Parathyroid adenoma (tissue), 2 donors: ENCODE results near the gene PNKD.
A peak's percentile ranks its signal among the peaks of the same experiment; 100 is the strongest.

Source experiments
- H2AFZ ChIP-seq: fragments of 300-600 bp; sonication (generic); one replicate; pipeline ENCODE4 v1.7.0; 2017; ENCODE audit warnings: antibody characterized with exemption, mild to moderate bottlenecking
- H3K27ac ChIP-seq: fragments of 300-600 bp; sonication (generic); one replicate; pipeline ENCODE4 v1.7.0; 2017
- H3K27me3 ChIP-seq: fragments of 300-600 bp; sonication (generic); one replicate; pipeline ENCODE4 v1.7.0; 2017; ENCODE audit warnings: low read length; ENCODE audit not compliant: control insufficient read depth, insufficient read depth
- H3K36me3 ChIP-seq: fragments of 300-600 bp; sonication (generic); one replicate; pipeline ENCODE4 v1.7.0; 2017; ENCODE audit warnings: low read length; ENCODE audit not compliant: control insufficient read depth, insufficient read depth
- H3K4me1 ChIP-seq: fragments of 300-600 bp; sonication (generic); one replicate; pipeline ENCODE4 v1.7.0; 2017; ENCODE audit warnings: control low read depth
- H3K4me2 ChIP-seq: fragments of 300-600 bp; sonication (generic); one replicate; pipeline ENCODE4 v1.7.0; 2017; ENCODE audit warnings: low read length
- H3K4me3 ChIP-seq: fragments of 300-600 bp; sonication (generic); one replicate; pipeline ENCODE4 v1.7.0; 2017; ENCODE audit warnings: low read depth, low read length
- H3K79me2 ChIP-seq: fragments of 300-600 bp; sonication (generic); one replicate; pipeline ENCODE4 v1.7.0; 2017; ENCODE audit warnings: control low read depth
- H3K9ac ChIP-seq: fragments of 300-600 bp; sonication (generic); one replicate; pipeline ENCODE4 v1.7.0; 2017; ENCODE audit warnings: mild to moderate bottlenecking
- H3K9me3 ChIP-seq: fragments of 300-600 bp; sonication (generic); one replicate; pipeline ENCODE4 v1.7.0; 2017; ENCODE audit warnings: low read length; ENCODE audit not compliant: control insufficient read depth
- CTCF ChIP-seq: fragments of 300-600 bp; sonication (generic); IDR thresholded peaks from one replicate; pipeline ENCODE4 v1.7.0; 2017; ENCODE audit warnings: antibody characterized with exemption, mild to moderate bottlenecking
- donor health status: primary hyperparathyroidism.

The PNKD gene

GRCh38 chr2:218315397-218315796, 45.1 kb downstream of the PNKD start:
- H3K4me3 ChIP-seq, result no peak overlapping the region
- H3K4me1 ChIP-seq, result peaks cover 3% of the 10 kb centered on the region
- H3K4me2 ChIP-seq, result no peak overlapping the region
- no peak overlapping the region for H2AFZ ChIP-seq
- H3K9ac ChIP-seq, result no peak overlapping the region
- no peaks in the 10 kb centered on the region for H3K79me2 ChIP-seq
- no peak overlapping the region for H3K27ac ChIP-seq
- no peaks in the 10 kb centered on the region for H3K27me3 ChIP-seq
- H3K36me3 ChIP-seq, result no peaks in the 10 kb centered on the region
- H3K9me3 ChIP-seq, result no peaks in the 10 kb centered on the region
- TF ChIP-seq CTCF, result no peak

GRCh38 chr2:218317303-218317630, 46.9 kb downstream of the PNKD start:
- TF ChIP-seq CTCF, result no peak
- H3K4me3 ChIP-seq, result no peak overlapping the region
- H3K4me2 ChIP-seq, result no peak overlapping the region
- H3K9ac ChIP-seq, result no peak overlapping the region
- peak overlapping the region; percentile 8 for H2AFZ ChIP-seq
- H3K27ac ChIP-seq, result no peak overlapping the region
- no peaks in the 10 kb centered on the region for H3K79me2 ChIP-seq
- no peaks in the 10 kb centered on the region for H3K9me3 ChIP-seq
- no peaks in the 10 kb centered on the region for H3K36me3 ChIP-seq
- H3K27me3 ChIP-seq, result no peaks in the 10 kb centered on the region
- H3K4me1 ChIP-seq, result peaks cover 14% of the 10 kb centered on the region

- H3K27ac ChIP-seq, result no peak overlapping the region
- H3K9ac ChIP-seq, result no peak overlapping the region
- H3K9me3 ChIP-seq, result no peaks in the 10 kb centered on the region
- H2AFZ ChIP-seq, result no peak overlapping the region
- no peaks in the 10 kb centered on the region for H3K27me3 ChIP-seq
- TF ChIP-seq CTCF, result no peak
- no peak overlapping the region for H3K4me3 ChIP-seq
- H3K36me3 ChIP-seq, result no peaks in the 10 kb centered on the region
- no peak overlapping the region for H3K4me2 ChIP-seq
- peaks cover 18% of the 10 kb centered on the region for H3K4me1 ChIP-seq
- no peaks in the 10 kb centered on the region for H3K79me2 ChIP-seq
These were observed 47.5 kb downstream of the PNKD start for GRCh38 chr2:218317835-218318234.

- H2AFZ ChIP-seq, result no peak overlapping the region
These were observed 47.9 kb downstream of the PNKD start for GRCh38 chr2:218318241-218318640.

More at GRCh38 chr2:218318241-218318640, 47.9 kb downstream of the PNKD start:
- no peaks in the 10 kb centered on the region for H3K27me3 ChIP-seq
- H3K4me2 ChIP-seq, result no peak overlapping the region
- H3K36me3 ChIP-seq, result no peaks in the 10 kb centered on the region
- peaks cover 18% of the 10 kb centered on the region for H3K4me1 ChIP-seq
- no peak overlapping the region for H3K9ac ChIP-seq
- H3K79me2 ChIP-seq, result no peaks in the 10 kb centered on the region
- H3K27ac ChIP-seq, result no peak overlapping the region
- no peak for TF ChIP-seq CTCF
- no peaks in the 10 kb centered on the region for H3K9me3 ChIP-seq
- no peak overlapping the region for H3K4me3 ChIP-seq
